Measurements from ENCODE around the gene ADAT1.

ADAT1 gene, protein sequence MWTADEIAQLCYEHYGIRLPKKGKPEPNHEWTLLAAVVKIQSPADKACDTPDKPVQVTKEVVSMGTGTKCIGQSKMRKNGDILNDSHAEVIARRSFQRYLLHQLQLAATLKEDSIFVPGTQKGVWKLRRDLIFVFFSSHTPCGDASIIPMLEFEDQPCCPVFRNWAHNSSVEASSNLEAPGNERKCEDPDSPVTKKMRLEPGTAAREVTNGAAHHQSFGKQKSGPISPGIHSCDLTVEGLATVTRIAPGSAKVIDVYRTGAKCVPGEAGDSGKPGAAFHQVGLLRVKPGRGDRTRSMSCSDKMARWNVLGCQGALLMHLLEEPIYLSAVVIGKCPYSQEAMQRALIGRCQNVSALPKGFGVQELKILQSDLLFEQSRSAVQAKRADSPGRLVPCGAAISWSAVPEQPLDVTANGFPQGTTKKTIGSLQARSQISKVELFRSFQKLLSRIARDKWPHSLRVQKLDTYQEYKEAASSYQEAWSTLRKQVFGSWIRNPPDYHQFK

DNA sequence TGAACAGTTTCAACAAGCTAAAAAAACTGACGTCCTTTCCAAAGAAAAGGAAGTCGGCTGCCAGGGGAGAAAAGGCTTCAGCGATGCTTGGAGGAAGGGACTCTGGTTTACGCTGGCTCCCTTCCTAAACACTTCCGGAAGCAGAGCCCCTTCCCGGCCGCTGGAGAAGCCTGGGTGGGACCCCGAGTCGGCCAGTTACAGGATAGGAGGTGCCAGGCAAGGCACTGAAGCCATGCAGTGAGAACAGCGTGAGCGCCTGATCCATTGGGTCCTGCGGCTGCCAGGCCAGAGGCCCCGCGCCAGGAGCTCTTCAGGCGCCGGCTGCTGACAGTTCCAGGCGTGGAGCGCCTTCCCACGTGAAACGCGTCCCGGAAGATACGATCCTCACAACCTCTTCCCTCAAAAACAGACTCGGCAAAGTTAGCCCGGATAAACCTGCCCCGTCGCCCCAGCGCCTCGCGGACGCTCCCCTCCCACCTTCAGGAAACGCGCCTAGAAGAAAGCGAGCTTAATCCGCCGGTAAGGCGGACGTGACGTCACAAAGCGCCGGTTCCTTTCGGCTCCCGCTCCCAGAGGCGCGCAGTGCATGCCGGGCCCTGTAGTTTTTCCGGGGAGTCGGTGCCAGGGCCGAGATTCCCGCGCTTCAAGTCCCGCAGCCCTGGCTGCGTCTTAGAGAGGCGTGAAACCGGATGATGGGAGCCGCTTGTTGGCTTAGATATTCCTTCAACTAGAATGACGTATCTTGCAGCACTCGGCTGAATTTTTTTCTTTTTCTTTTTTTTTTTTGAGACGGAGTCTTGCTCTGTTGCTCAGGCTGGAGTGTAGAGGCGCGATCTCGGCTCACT, at the start of gene ADAT1:
Gene ADAT1 (minus strand): TSS at position 521 of the 845 bp plus-strand sequence. CDS start 2,482 bp downstream, outside the sequence.
- peak within 1 kb of the TSS; percentile 85 for H3K9ac ChIP-seq (ENCODE audit: low read length)
- H3K27me3 ChIP-seq (ENCODE audit: low read depth, low read length), result no peaks in the 10 kb centered on the region
- H3K27ac ChIP-seq (ENCODE audit: low read length), result peak within 1 kb of the TSS; percentile 34
- H3K36me3 ChIP-seq (replicated peaks; ENCODE audit: low read depth, low read length), result peaks cover 44% of the 10 kb centered on the region
- H3K4me3 ChIP-seq (ENCODE audit: low read length), result peak within 1 kb of the TSS; percentile 87
- H4K20me1 ChIP-seq (ENCODE audit: insufficient read depth, low read length), result no peaks in the 10 kb centered on the region
- no peaks in the 10 kb centered on the region for H3K9me3 ChIP-seq (ENCODE audit: insufficient read depth, low read length)
- TF ChIP-seq, protein P1, sequence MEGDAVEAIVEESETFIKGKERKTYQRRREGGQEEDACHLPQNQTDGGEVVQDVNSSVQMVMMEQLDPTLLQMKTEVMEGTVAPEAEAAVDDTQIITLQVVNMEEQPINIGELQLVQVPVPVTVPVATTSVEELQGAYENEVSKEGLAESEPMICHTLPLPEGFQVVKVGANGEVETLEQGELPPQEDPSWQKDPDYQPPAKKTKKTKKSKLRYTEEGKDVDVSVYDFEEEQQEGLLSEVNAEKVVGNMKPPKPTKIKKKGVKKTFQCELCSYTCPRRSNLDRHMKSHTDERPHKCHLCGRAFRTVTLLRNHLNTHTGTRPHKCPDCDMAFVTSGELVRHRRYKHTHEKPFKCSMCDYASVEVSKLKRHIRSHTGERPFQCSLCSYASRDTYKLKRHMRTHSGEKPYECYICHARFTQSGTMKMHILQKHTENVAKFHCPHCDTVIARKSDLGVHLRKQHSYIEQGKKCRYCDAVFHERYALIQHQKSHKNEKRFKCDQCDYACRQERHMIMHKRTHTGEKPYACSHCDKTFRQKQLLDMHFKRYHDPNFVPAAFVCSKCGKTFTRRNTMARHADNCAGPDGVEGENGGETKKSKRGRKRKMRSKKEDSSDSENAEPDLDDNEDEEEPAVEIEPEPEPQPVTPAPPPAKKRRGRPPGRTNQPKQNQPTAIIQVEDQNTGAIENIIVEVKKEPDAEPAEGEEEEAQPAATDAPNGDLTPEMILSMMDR (IDR thresholded peaks at IDR 0.05; ENCODE audit: low read depth, low read length), result no peak
- no peak for TF ChIP-seq EZH2phosphoT487 (IDR thresholded peaks at IDR 0.05; ENCODE audit: low read depth)
- peak within 1 kb of the TSS; percentile 51 for H2AFZ ChIP-seq (ENCODE audit: low read depth, low read length)
- H3K79me2 ChIP-seq (ENCODE audit: low read length), result peaks cover 13% of the 10 kb centered on the region
- peak within 1 kb of the TSS; percentile 84 for H3K4me2 ChIP-seq (ENCODE audit: low read length)
- peaks cover 11% of the 10 kb centered on the region for H3K4me1 ChIP-seq (ENCODE audit: low read length)

DNA sequence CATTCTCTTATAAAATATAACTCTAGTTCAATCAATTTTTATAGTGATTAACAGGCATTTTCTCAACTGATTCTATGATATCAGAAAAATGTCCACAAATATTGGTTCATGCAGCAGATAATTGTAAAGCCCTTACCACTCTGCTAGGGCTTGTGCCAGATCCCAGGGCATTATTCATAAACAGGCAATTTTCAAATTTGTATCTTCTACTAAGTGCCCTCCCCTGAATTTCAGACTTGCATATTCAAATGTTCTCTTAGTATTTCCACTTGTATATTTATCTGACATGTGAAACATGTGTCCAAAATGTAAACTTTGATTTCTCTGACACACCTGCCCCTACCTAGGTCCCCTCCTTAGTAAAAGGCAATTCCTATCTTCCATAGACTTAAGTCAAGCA, 44.4 kb upstream of the ADAT1 start:
- Histone ChIP-seq H3K4me1 (ENCODE audit: low read length) (no peaks in the 10 kb centered on the region), H3K27me3 (ENCODE audit: low read depth, low read length) (no peaks in the 10 kb centered on the region), H3K9ac (ENCODE audit: low read length) (no peak overlapping the region), H2AFZ (ENCODE audit: low read depth, low read length) (no peak overlapping the region), H3K4me2 (ENCODE audit: low read length) (no peak overlapping the region), H4K20me1 (ENCODE audit: insufficient read depth, low read length) (no peaks in the 10 kb centered on the region), H3K4me3 (ENCODE audit: low read length) (no peak overlapping the region), H3K36me3 (replicated peaks; ENCODE audit: low read depth, low read length) (peaks cover 4% of the 10 kb centered on the region), H3K27ac (ENCODE audit: low read length) (no peak overlapping the region), H3K9me3 (ENCODE audit: insufficient read depth, low read length) (no peaks in the 10 kb centered on the region), H3K79me2 (ENCODE audit: low read length) (no peaks in the 10 kb centered on the region)
- TF ChIP-seq, protein P1 (IDR thresholded peaks at IDR 0.05; ENCODE audit: low read depth, low read length), result no peak
- TF ChIP-seq EZH2phosphoT487 (IDR thresholded peaks at IDR 0.05; ENCODE audit: low read depth), result no peak

DNA sequence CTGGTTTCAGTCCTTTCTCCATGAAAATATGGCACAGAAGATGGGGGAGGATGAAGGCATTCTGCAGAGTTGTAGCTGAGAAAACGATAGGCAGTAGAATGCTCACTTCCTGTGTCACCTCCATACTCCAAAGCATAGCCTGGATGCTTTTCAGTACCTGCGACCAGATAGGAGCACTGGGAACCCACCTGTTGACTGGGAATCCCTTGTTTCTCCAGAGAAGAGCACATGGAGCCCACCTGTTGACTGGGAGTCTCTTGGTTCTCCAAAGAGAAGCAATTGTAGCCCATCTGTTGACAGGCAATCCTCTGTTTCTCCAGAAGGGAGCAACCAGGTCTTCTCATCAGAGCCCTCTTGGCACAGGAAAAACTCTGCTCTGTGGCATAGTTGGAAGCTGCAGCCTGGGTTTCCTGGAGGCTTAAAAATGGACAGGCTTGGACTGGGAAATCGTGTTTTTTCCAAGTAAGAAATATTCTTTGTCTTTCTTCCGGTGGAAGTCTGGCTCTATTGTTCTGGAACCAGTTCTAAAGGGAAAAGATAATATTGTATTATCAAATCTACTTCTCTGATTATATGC, 37.7 kb upstream of the ADAT1 start:
- H3K27ac ChIP-seq (ENCODE audit: low read length), result no peak overlapping the region
- no peak for TF ChIP-seq EZH2phosphoT487 (IDR thresholded peaks at IDR 0.05; ENCODE audit: low read depth)
- TF ChIP-seq, protein P1 (IDR thresholded peaks at IDR 0.05; ENCODE audit: low read depth, low read length), result no peak
- H3K27me3 ChIP-seq (ENCODE audit: low read depth, low read length), result no peaks in the 10 kb centered on the region
- no peaks in the 10 kb centered on the region for H3K79me2 ChIP-seq (ENCODE audit: low read length)
- peaks cover 37% of the 10 kb centered on the region for H3K36me3 ChIP-seq (replicated peaks; ENCODE audit: low read depth, low read length)
- 0 out of 2 replicates have a peak, but pooled peaks cover 4% of the 10 kb centered on the region for H4K20me1 ChIP-seq (ENCODE audit: insufficient read depth, low read length)
- H3K9me3 ChIP-seq (ENCODE audit: insufficient read depth, low read length), result no peaks in the 10 kb centered on the region
- no peak overlapping the region for H3K4me2 ChIP-seq (ENCODE audit: low read length)
- no peaks in the 10 kb centered on the region for H3K4me1 ChIP-seq (ENCODE audit: low read length)
- no peak overlapping the region for H3K9ac ChIP-seq (ENCODE audit: low read length)
- H3K4me3 ChIP-seq (ENCODE audit: low read length), result no peak overlapping the region
- H2AFZ ChIP-seq (ENCODE audit: low read depth, low read length), result no peak overlapping the region
